Upper lobe of left lung (tissue), 6 donors: ENCODE data around the gene LINGO1. TPM values are rescaled to one million over a fixed set of nuclear protein-coding genes. Genes with fewer than 3 reads are reported as not detected.
A peak's percentile ranks its signal among the peaks of the same experiment; 100 is the strongest.

ENCODE experiments used
- ATAC-seq, 2 donors: fragments of 200-7000 bp; cut with Tn5 transposase; one replicate each; pipeline ENCODE4 v1.9.1; 2022; ENCODE audit warnings: mild to moderate bottlenecking in 2 of 2, moderate library complexity in 2 of 2; ENCODE audit not compliant: low FRiP score in 2 of 2
- DNase-seq, 2 donors: peaks; one replicate each; pipeline ENCODE4 v3.0.0-alpha.2; 2019 to 2020
- H3K27ac ChIP-seq, 4 donors: fragments of 200-600 bp; sonication (generic); one replicate each; pipeline ENCODE4 v1.5.1; 2016 to 2019
- H3K27me3 ChIP-seq, 4 donors: fragments of 200-600 bp; sonication (generic); one replicate each; pipeline ENCODE4 v1.5.1; 2017 to 2019
- H3K36me3 ChIP-seq, 4 donors: fragments of 200-600 bp; sonication (generic); one replicate each; pipeline ENCODE4 v1.5.1; 2016 to 2019
- H3K4me1 ChIP-seq, 4 donors: fragments of 200-600 bp; sonication (generic); one replicate each; pipeline ENCODE4 v1.5.1; 2018 to 2019
- H3K4me3 ChIP-seq, 4 donors: fragments of 200-600 bp; sonication (generic); one replicate each; pipeline ENCODE4 v1.5.1; 2017 to 2019; ENCODE audit warnings: mild to moderate bottlenecking in 2 of 4, moderate library complexity in 1 of 4
- H3K9me3 ChIP-seq, 4 donors: fragments of 200-600 bp; sonication (generic); one replicate each; pipeline ENCODE4 v1.5.1; 2018 to 2019
- EP300 ChIP-seq, 4 donors: sonication (generic); formaldehyde crosslinking; IDR thresholded peaks; one replicate each; pipeline ENCODE4 v1.5.1; 2017; ENCODE audit warnings: antibody characterized with exemption in 4 of 4, control low read depth in 2 of 4
- POLR2A ChIP-seq, 4 donors: fragments of 450-650 bp; IDR thresholded peaks; one replicate each; pipeline ENCODE4 v1.5.1; 2016 to 2017; ENCODE audit warnings: antibody characterized with exemption in 4 of 4, mild to moderate bottlenecking in 2 of 4
- POLR2AphosphoS5 ChIP-seq, 2 donors: sonication (generic); formaldehyde crosslinking; IDR thresholded peaks; one replicate each; pipeline ENCODE4 v1.5.1; 2017; ENCODE audit warnings: antibody characterized with exemption in 2 of 2
- WGBS, 2 donors: methylation state at CpG; one replicate each; pipeline ENCODE4 v1.1.5; 2017 to 2018; 5-methylcytosine and 5-hydroxymethylcytosine counted together
- total RNA-seq, 6 donors: library from RNA; depleted of rRNA in 4 of 6; stranded (reverse); fragments of >200 nt in 4 of 6; gene quantifications; one replicate each; pipeline versions ENCODE4 v1.1.0 to v1.2.1, GENCODE V29; 2016 to 2021
- TF ChIP-seq, protein P1 (sequence below), 6 experiments: fragments of 450-650 bp in 4 of 6; fragments of 200-600 bp in 2 of 6; sonication (generic) in 2 of 6; IDR thresholded peaks; one replicate each; pipeline ENCODE4 v1.5.1; 2016 to 2019; ENCODE audit warnings: antibody characterized with exemption in 6 of 6
- donor health status: DM: no; HTN: no; CAD: no; lungs with moderate emphysema.
- donor health status: DM: no; HTN: yes; CAD: no; lungs with severe emphysema.

The LINGO1 gene
- total RNA-seq, 6 donors from 2014 or later, result 0.15 to 0.84 (median 0.43) TPM; not detected in 2

DNA sequence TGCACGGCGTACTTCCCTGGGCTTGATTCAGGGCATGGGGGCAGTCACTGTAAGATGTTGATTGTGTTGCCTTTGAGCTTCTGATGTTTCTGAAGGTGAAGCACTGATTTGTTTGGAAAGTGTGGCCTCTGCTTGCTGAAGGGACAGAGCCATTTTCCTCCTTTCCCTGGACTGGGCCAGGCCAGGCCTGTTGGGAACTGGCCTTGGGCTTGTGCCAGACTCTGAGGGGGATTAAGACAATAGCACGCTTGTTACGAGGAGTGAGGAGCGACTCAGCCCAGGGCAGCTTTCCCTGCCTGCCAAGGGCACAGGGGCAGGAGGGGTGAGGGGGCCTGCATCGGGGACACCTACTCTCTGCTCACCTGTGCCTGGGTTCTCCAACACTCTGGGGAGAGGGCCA is 42.9 kb downstream of the LINGO1 start:
- Histone ChIP-seq H3K9me3 (no peaks in the 10 kb centered on the region), H3K4me1 (no peaks in the 10 kb centered on the region), H3K27me3 (no peaks in the 10 kb centered on the region), H3K27ac (no peak overlapping the region), H3K36me3 (no peaks in the 10 kb centered on the region), H3K4me3 (no peak overlapping the region)
- 78 to 79% methylated on average over 5 to 6 of the region's 6 CpGs for WGBS, 2 donors
- no peak for TF ChIP-seq EP300 (IDR thresholded peaks at IDR 0.05)
- no peak for TF ChIP-seq POLR2AphosphoS5 (IDR thresholded peaks at IDR 0.05)
- TF ChIP-seq POLR2A (IDR thresholded peaks at IDR 0.05), result no peak
- TF ChIP-seq, protein P1, sequence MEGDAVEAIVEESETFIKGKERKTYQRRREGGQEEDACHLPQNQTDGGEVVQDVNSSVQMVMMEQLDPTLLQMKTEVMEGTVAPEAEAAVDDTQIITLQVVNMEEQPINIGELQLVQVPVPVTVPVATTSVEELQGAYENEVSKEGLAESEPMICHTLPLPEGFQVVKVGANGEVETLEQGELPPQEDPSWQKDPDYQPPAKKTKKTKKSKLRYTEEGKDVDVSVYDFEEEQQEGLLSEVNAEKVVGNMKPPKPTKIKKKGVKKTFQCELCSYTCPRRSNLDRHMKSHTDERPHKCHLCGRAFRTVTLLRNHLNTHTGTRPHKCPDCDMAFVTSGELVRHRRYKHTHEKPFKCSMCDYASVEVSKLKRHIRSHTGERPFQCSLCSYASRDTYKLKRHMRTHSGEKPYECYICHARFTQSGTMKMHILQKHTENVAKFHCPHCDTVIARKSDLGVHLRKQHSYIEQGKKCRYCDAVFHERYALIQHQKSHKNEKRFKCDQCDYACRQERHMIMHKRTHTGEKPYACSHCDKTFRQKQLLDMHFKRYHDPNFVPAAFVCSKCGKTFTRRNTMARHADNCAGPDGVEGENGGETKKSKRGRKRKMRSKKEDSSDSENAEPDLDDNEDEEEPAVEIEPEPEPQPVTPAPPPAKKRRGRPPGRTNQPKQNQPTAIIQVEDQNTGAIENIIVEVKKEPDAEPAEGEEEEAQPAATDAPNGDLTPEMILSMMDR (IDR thresholded peaks at IDR 0.05), result no peak
- no peak for DNase-seq
- no peak for ATAC-seq

DNA sequence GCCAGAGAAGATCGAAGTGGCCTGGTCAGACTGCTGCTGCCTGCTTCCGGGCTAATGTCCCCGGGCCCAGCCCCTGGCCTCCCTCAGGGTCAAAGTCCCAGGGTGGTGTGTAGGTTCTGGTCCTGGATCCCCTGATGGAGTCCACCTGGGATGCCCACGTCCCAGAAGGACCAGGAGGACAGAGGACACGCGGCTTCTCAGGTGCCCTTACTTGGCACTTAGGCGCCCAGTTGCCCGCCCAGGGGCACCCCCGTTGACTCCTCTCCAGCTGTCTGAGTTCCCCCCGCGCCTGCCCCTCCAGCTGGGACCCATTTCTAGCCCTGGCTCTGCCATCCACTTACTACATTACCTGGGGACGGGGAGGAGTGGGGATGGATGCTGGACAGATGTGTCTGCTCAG is 44.6 kb downstream of the LINGO1 start:
- H3K4me3 ChIP-seq, result no peak overlapping the region
- no peaks in the 10 kb centered on the region for H3K27me3 ChIP-seq
- 82 to 100% methylated on average over 1 to 6 of the region's 12 CpGs for WGBS, 2 donors
- H3K27ac ChIP-seq, result no peak overlapping the region
- H3K36me3 ChIP-seq, result no peaks in the 10 kb centered on the region
- peak in 1 of 2 donors; percentile 52 for DNase-seq
- no peak for ATAC-seq
- H3K4me1 ChIP-seq, result no peaks in the 10 kb centered on the region
- TF ChIP-seq, protein P1 (IDR thresholded peaks at IDR 0.05), result no peak
- TF ChIP-seq EP300 (IDR thresholded peaks at IDR 0.05), result no peak
- no peak for TF ChIP-seq POLR2A (IDR thresholded peaks at IDR 0.05)
- no peak for TF ChIP-seq POLR2AphosphoS5 (IDR thresholded peaks at IDR 0.05)
- H3K9me3 ChIP-seq, result no peaks in the 10 kb centered on the region

DNA sequence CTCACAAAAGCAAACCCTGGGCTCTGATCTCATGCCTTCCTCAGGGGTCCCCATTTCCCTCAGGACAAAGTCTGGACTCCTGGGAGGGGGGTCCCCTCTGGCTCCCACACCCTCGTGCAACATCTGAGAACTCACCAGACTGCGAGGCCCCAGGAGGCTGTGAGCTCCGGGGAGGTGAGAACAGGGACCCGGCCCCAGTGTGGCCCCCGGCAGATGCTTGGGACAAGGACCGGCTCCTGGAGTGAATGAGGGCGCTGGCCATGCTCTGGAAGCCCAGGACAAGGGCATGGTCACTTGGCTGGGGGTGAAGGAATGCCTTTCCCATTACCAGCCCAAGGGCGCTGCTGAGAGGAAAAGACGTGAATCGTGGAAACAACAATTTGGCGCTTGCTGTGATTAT is 48.0 kb downstream of the LINGO1 start:
- WGBS, 2 donors, result 79 to 83% methylated on average over 9 to 11 of the region's 11 CpGs
- Histone ChIP-seq H3K27ac (no peak overlapping the region), H3K4me1 (no peaks in the 10 kb centered on the region), H3K9me3 (no peaks in the 10 kb centered on the region), H3K36me3 (no peaks in the 10 kb centered on the region), H3K4me3 (no peak overlapping the region), H3K27me3 (no peaks in the 10 kb centered on the region)
- DNase-seq (peak in 1 of 2 donors; percentile 56), ATAC-seq (no peak)
- TF ChIP-seq POLR2A (IDR thresholded peaks at IDR 0.05), result no peak
- TF ChIP-seq EP300 (IDR thresholded peaks at IDR 0.05), result no peak
- TF ChIP-seq, protein P1 (IDR thresholded peaks at IDR 0.05), result no peak
- TF ChIP-seq POLR2AphosphoS5 (IDR thresholded peaks at IDR 0.05), result no peak

DNA sequence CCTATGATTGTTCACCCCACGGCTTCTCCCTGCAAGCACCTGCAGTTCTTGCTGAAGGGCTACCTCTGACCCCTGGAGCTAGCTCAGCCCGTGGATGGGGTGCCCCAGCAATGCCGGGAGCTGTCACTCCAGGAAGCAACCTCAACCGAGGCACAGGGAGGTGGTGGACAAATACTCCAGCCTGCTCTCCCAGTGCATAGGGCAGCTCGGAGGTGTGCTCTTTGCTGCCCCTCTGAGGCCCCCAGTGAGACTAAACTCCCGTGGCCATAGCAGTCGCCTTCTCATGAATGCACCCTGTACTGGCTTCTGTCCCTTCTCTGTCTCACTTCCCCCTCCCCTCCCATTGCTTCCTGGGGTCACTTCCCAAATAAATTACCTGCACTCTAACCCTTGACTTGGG is 48.5 kb downstream of the LINGO1 start:
- no peak for DNase-seq
- no peak for ATAC-seq
- 53 to 59% methylated on average over 7 of the region's 7 CpGs for WGBS, 2 donors
- Histone ChIP-seq H3K9me3 (no peaks in the 10 kb centered on the region), H3K27me3 (no peaks in the 10 kb centered on the region), H3K36me3 (no peaks in the 10 kb centered on the region), H3K4me3 (no peak overlapping the region), H3K4me1 (no peaks in the 10 kb centered on the region), H3K27ac (no peak overlapping the region)
- TF ChIP-seq, protein P1 (IDR thresholded peaks at IDR 0.05), result no peak
- TF ChIP-seq POLR2AphosphoS5 (IDR thresholded peaks at IDR 0.05) (no peak), EP300 (IDR thresholded peaks at IDR 0.05) (no peak), POLR2A (IDR thresholded peaks at IDR 0.05) (no peak)

DNA sequence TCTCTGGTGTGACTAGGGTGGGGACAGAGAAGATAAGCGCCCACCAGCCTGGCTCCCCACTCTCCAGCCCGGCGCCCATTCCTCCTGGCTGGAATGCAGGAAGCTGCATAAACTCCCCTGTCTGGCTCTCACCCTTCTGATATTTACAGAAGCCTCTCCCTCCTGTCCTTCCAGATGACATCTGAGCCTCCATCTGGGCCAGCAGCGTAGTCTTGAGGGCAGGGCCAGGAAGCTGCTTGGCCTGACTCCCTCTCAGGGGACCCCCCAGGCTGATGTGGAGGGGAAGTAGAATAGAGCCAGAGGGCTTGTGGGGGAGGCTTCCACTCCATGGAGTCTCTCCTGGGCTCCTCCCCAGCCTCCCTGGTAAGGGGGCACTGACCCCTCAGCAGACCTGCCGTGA is 49.9 kb downstream of the LINGO1 start:
- 77 to 90% methylated on average over 2 to 5 of the region's 5 CpGs for WGBS, 2 donors
- no peak overlapping the region for H3K27ac ChIP-seq
- H3K36me3 ChIP-seq, result no peaks in the 10 kb centered on the region
- TF ChIP-seq POLR2AphosphoS5 (IDR thresholded peaks at IDR 0.05) (no peak), EP300 (IDR thresholded peaks at IDR 0.05) (no peak), POLR2A (IDR thresholded peaks at IDR 0.05) (no peak)
- TF ChIP-seq, protein P1 (IDR thresholded peaks at IDR 0.05), result no peak
- no peak for DNase-seq
- no peak for ATAC-seq
- H3K9me3 ChIP-seq, result no peaks in the 10 kb centered on the region
- H3K27me3 ChIP-seq, result no peaks in the 10 kb centered on the region
- H3K4me1 ChIP-seq, result no peaks in the 10 kb centered on the region
- no peak overlapping the region for H3K4me3 ChIP-seq
